OCI-LY1 (cell line): ENCODE measurements around the gene RIPOR2.

ENCODE experiments used
- CTCF ChIP-seq: fragments of 200-600 bp; sonication (generic), shearing (Covaris generic); IDR thresholded peaks from 2 replicates; pipeline ENCODE4 v1.5.1; 2017; ENCODE audit warnings: mild to moderate bottlenecking, antibody characterized with exemption, low read length, moderate library complexity, mixed read lengths
- EZH2 ChIP-seq: fragments of 200-600 bp; sonication (generic), shearing (Covaris generic); IDR thresholded peaks from 2 replicates; pipeline ENCODE4 v1.8.0; 2017; ENCODE audit warnings: borderline replicate concordance, mixed run types, mild to moderate bottlenecking, antibody characterized with exemption, low read length, moderate library complexity, mixed read lengths

GRCh38 chr6:24923885-24924401 lies 11.8 kb downstream of the RIPOR2 start:
- TF ChIP-seq CTCF: no peak
- no peak for TF ChIP-seq EZH2
